ENCODE results near the gene HS1BP3. TPM values are rescaled to one million over a fixed set of nuclear protein-coding genes. Genes with fewer than 3 reads are reported as not detected.

Gene HS1BP3
- total and polyA plus RNA-seq, 12 donors: 23.7 to 50.1 (median 40.5) TPM

GRCh38 chr2:20594048-20594750 lies 56.7 kb downstream of the HS1BP3 start:
- WGBS, 4 donors: 87 to 95% (median 90%) methylated on average over 4 to 6 of the region's 6 CpGs
- H3K9me3 ChIP-seq (replicated peaks in 1 of 3): no peaks in the 10 kb centered on the region
- no peak overlapping the region for H3K4me3 ChIP-seq
- peak overlapping the region; percentile 24 to 87 (median 83) for H3K27ac ChIP-seq
- intact Hi-C loops (cut with DNase I): no loop called here
- DNase-seq: peak in 3 of 7 donors; percentile 3 to 46 (median 10)
- TF ChIP-seq CTCF (IDR thresholded peaks at IDR 0.05) (no peak), POLR2A (IDR thresholded peaks at IDR 0.05) (no peak)
- H3K36me3 ChIP-seq (replicated peaks in 1 of 2): no peaks in the 10 kb centered on the region
- no peaks in the 10 kb centered on the region for H3K27me3 ChIP-seq
- H3K4me1 ChIP-seq (replicated peaks in 1 of 2): peaks cover 34 to 62% of the 10 kb centered on the region in 2 donors

GRCh38 chr2:20593072-20594034 lies 57.5 kb downstream of the HS1BP3 start:
- H3K27me3 ChIP-seq: no peaks in the 10 kb centered on the region
- no peaks in the 10 kb centered on the region for H3K9me3 ChIP-seq (replicated peaks in 1 of 3)
- intact Hi-C loops (cut with DNase I): no loop called here
- no peaks in the 10 kb centered on the region for H3K36me3 ChIP-seq (replicated peaks in 1 of 2)
- H3K4me3 ChIP-seq: no peak overlapping the region
- peaks cover 34 to 57% of the 10 kb centered on the region in 2 donors for H3K4me1 ChIP-seq (replicated peaks in 1 of 2)
- H3K27ac ChIP-seq: peak overlapping the region; percentile 24 to 87 (median 65)
- DNase-seq: peak; percentile 78 to 93 (median 92)
- 40 to 58% (median 49%) methylated on average over 11 to 17 of the region's 18 CpGs for WGBS, 4 donors
- no peak for TF ChIP-seq POLR2A (IDR thresholded peaks at IDR 0.05)
- peak in 2 of 6 experiments; percentile 6 to 25 for TF ChIP-seq CTCF (IDR thresholded peaks at IDR 0.05)

GRCh38 chr2:20592106-20593071 lies 58.5 kb downstream of the HS1BP3 start:
- Histone ChIP-seq H3K4me1 (replicated peaks in 1 of 2) (peaks cover 30 to 48% of the 10 kb centered on the region in 2 donors), H3K4me3 (no peak overlapping the region), H3K36me3 (replicated peaks in 1 of 2) (no peaks in the 10 kb centered on the region), H3K9me3 (replicated peaks in 1 of 3) (no peaks in the 10 kb centered on the region), H3K27me3 (no peaks in the 10 kb centered on the region), H3K27ac (peak overlapping the region in 4 of 5 donors; percentile 24 to 87 (median 74))
- peak in 4 of 7 donors; percentile 7 to 51 (median 9) for DNase-seq
- TF ChIP-seq CTCF (IDR thresholded peaks at IDR 0.05) (no peak), POLR2A (IDR thresholded peaks at IDR 0.05) (no peak)
- 81 to 88% (median 86%) methylated on average over 20 to 22 of the region's 22 CpGs for WGBS, 4 donors
- intact Hi-C loops (cut with DNase I): no loop called here
